GM21576 (cell line): Measurements from ENCODE around the gene ZFC3H1.
"Not testable (repeated sequence)": the region's sequence is repeated elsewhere in the genome, so short reads cannot be mapped to it uniquely, and the experiment has no call there.

Source experiments
- ATAC-seq: cut with Tn5 transposase; IDR thresholded peaks from one replicate; pipeline ENCODE4 v1.9.1; 2021; ENCODE audit warnings: mild to moderate bottlenecking, moderate library complexity; ENCODE audit not compliant: unreplicated experiment

The ZFC3H1 gene

GRCh38 chr12:71663561-71664410 is at the start of gene ZFC3H1, which contains the start of gene THAP2:
TSS of gene ZFC3H1 (minus strand) at chr12:71663848. CDS start at chr12:71663610, 238 bp downstream.
TSS of gene THAP2 (plus strand) at chr12:71664301. CDS start at chr12:71664510, 209 bp downstream.
- ATAC-seq = peak; percentile 94

- no peak for ATAC-seq
Measured at GRCh38 chr12:71710276-71711125, 46.9 kb upstream of the ZFC3H1 start.

- no peak for ATAC-seq
Measured at GRCh38 chr12:71708658-71709057, 45.0 kb upstream of the ZFC3H1 start.

- ATAC-seq = no peak
Measured at GRCh38 chr12:71704920-71705319, 41.3 kb upstream of the ZFC3H1 start.

- ATAC-seq = no peak
Measured at GRCh38 chr12:71703206-71703605, 39.6 kb upstream of the ZFC3H1 start.

- ATAC-seq = no peak
Measured at GRCh38 chr12:71702590-71702989, 38.9 kb upstream of the ZFC3H1 start.

- not testable (repeated sequence) for ATAC-seq
Measured at GRCh38 chr12:71702181-71702580, 38.5 kb upstream of the ZFC3H1 start.

GRCh38 chr12:71695782-71696181 is 32.1 kb upstream of the ZFC3H1 start:
- no peak for ATAC-seq

GRCh38 chr12:71694099-71694820 is 30.6 kb upstream of the ZFC3H1 start:
- ATAC-seq = peak; percentile 74

- peak; percentile 7 for ATAC-seq
Measured at GRCh38 chr12:71693651-71694050, 30.0 kb upstream of the ZFC3H1 start.

- ATAC-seq = no peak
Measured at GRCh38 chr12:71693126-71693525, 29.5 kb upstream of the ZFC3H1 start.

GRCh38 chr12:71691504-71692129 is 28.0 kb upstream of the ZFC3H1 start:
- ATAC-seq = no peak

GRCh38 chr12:71688961-71689570 is 25.4 kb upstream of the ZFC3H1 start:
- ATAC-seq = no peak

- ATAC-seq = not testable (repeated sequence)
Measured at GRCh38 chr12:71687172-71687571, 23.5 kb upstream of the ZFC3H1 start.

GRCh38 chr12:71686658-71687025 is 23.0 kb upstream of the ZFC3H1 start:
- no peak for ATAC-seq

GRCh38 chr12:71685914-71686657 is 22.4 kb upstream of the ZFC3H1 start, which contains the start of gene TMEM19:
TSS of gene TMEM19 (plus strand) at chr12:71686082. CDS start at chr12:71686681, 599 bp downstream.
- ATAC-seq = peak; percentile 82

- ATAC-seq = no peak
Measured at GRCh38 chr12:71685312-71685906, 21.8 kb upstream of the ZFC3H1 start.

GRCh38 chr12:71684081-71684480 is 20.4 kb upstream of the ZFC3H1 start:
- ATAC-seq = no peak

- no peak for ATAC-seq
Measured at GRCh38 chr12:71683633-71684032, 20.0 kb upstream of the ZFC3H1 start.
